ENCODE data around the gene MRPL55.

The MRPL55 gene

GRCh38 chr1:228096416-228097332 is 12.4 kb downstream of the MRPL55 start:
- no peak for TF ChIP-seq CTCF (IDR thresholded peaks at IDR 0.05; ENCODE audit: borderline replicate concordance, control extremely low read depth, extremely low read depth, insufficient read depth, missing control alignments)
- no peak for DNase-seq (ENCODE audit: low spot score)
- in situ Hi-C loops (cut with MboI; ENCODE audit: low sequenced_read_pairs, unreplicated experiment): no loop called here

- no peak for TF ChIP-seq CTCF (IDR thresholded peaks at IDR 0.05; ENCODE audit: borderline replicate concordance, control extremely low read depth, extremely low read depth, insufficient read depth, missing control alignments)
- DNase-seq (ENCODE audit: low spot score): no peak
- in situ Hi-C loops (cut with MboI; ENCODE audit: low sequenced_read_pairs, unreplicated experiment): no loop called here
These were observed 13.2 kb downstream of the MRPL55 start for GRCh38 chr1:228095938-228096337.

- in situ Hi-C loops (cut with MboI; ENCODE audit: low sequenced_read_pairs, unreplicated experiment): no loop called here
- DNase-seq (ENCODE audit: low spot score): no peak
- no peak for TF ChIP-seq CTCF (IDR thresholded peaks at IDR 0.05; ENCODE audit: borderline replicate concordance, control extremely low read depth, extremely low read depth, insufficient read depth, missing control alignments)
These were observed 13.9 kb downstream of the MRPL55 start for GRCh38 chr1:228095161-228095560.

GRCh38 chr1:228094432-228095016 is 14.6 kb downstream of the MRPL55 start:
- TF ChIP-seq CTCF (IDR thresholded peaks at IDR 0.05; ENCODE audit: borderline replicate concordance, control extremely low read depth, extremely low read depth, insufficient read depth, missing control alignments): no peak
- no peak for DNase-seq (ENCODE audit: low spot score)
- in situ Hi-C loops (cut with MboI; ENCODE audit: low sequenced_read_pairs, unreplicated experiment): no loop called here

GRCh38 chr1:228093050-228093906 is 15.8 kb downstream of the MRPL55 start:
- DNase-seq (ENCODE audit: low spot score): no peak
- no peak for TF ChIP-seq CTCF (IDR thresholded peaks at IDR 0.05; ENCODE audit: borderline replicate concordance, control extremely low read depth, extremely low read depth, insufficient read depth, missing control alignments)
- in situ Hi-C loops (cut with MboI; ENCODE audit: low sequenced_read_pairs, unreplicated experiment): no loop called here

- no peak for DNase-seq (ENCODE audit: low spot score)
- no peak for TF ChIP-seq CTCF (IDR thresholded peaks at IDR 0.05; ENCODE audit: borderline replicate concordance, control extremely low read depth, extremely low read depth, insufficient read depth, missing control alignments)
- in situ Hi-C loops (cut with MboI; ENCODE audit: low sequenced_read_pairs, unreplicated experiment): no loop called here
These were observed 16.6 kb downstream of the MRPL55 start for GRCh38 chr1:228092342-228093049.
